Astrocyte (in vitro differentiated cells and primary cell): ENCODE data around the gene MS4A10.

Experiments
- CTCF ChIP-seq: IDR thresholded peaks from 2 replicates; pipeline ENCODE4 v1.5.1; 2011; ENCODE audit warnings: low read depth, mild to moderate bottlenecking, inconsistent platforms, low read length, moderate library complexity; ENCODE audit not compliant: insufficient read depth
- EZH2 ChIP-seq: IDR thresholded peaks from 2 replicates; pipeline ENCODE4 v1.6.1; 2012; ENCODE audit warnings: mild to moderate bottlenecking, low read length, inconsistent platforms; ENCODE audit not compliant: insufficient read depth

- peak; percentile 16 for TF ChIP-seq CTCF
- no peak for TF ChIP-seq EZH2
Observed at GRCh38 chr11:60767388-60767811, 17.7 kb upstream of the MS4A10 start.
